ENCODE data around the gene POP4. TPM values are rescaled to one million over a fixed set of nuclear protein-coding genes. Genes with fewer than 3 reads are reported as not detected.

Gene POP4
- total RNA-seq, 1 experiment from 2014 or later: 75.0 TPM

- Histone ChIP-seq H3K4me1 (peaks cover 23% of the 10 kb centered on the region), H3K27me3 (replicated peaks; ENCODE audit: control insufficient read depth, insufficient read depth, low read length) (no peaks in the 10 kb centered on the region), H3K4me3 (ENCODE audit: low read depth, low read length) (no peak overlapping the region), H3K36me3 (ENCODE audit: control insufficient read depth, insufficient read depth, low read length) (no peaks in the 10 kb centered on the region), H3K9me3 (peaks cover 5% of the 10 kb centered on the region)
- Mint-ChIP-seq H3K9me3 (ENCODE audit: unreplicated experiment) (no peaks in the 10 kb centered on the region), H3K27me3 (ENCODE audit: insufficient read depth, unreplicated experiment) (peaks cover 7% of the 10 kb centered on the region), H3K4me3 (ENCODE audit: unreplicated experiment) (no peak overlapping the region), H3K27ac (ENCODE audit: unreplicated experiment) (no peak overlapping the region), H3K36me3 (ENCODE audit: insufficient read depth, unreplicated experiment) (no peaks in the 10 kb centered on the region), H3K4me1 (ENCODE audit: low read depth, unreplicated experiment) (peaks cover 7% of the 10 kb centered on the region)
- ChIA-PET POLR2A (no interaction called here), CTCF (no interaction called here)
- DNase-seq: no peak
- no peak for TF ChIP-seq CTCF (IDR thresholded peaks at IDR 0.05; ENCODE audit: insufficient read depth in 1 of 2, low read depth in 1 of 2, low read length in 1 of 2, severe bottlenecking in 1 of 2, unreplicated experiment in 1 of 2)
- no TSS peak for BruUV-seq (replicated peaks)
- intact Hi-C loops (cut with micrococcal nuclease; ENCODE audit: unreplicated experiment): no loop called here
These were observed 52.3 kb downstream of the POP4 start for GRCh38 chr19:29658221-29658991.

DNA sequence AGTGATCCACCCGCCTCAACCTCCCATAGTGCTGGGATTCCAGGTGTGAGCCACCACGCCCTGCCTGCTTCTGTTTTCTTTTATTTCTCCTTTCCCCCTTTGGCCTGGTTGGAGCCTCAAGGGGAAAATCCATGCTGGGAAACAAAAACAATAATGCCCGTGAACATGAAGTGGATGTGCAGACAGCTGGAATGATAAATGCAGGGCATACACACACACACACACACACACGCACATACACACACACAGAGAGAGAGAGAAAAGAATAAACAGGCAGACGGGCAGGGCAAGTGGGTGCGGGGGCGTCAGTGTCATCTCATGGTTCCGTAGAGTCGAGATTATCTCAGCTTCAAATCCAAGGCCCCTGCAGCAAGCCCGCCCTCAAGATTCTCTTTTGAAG, 54.8 kb downstream of the POP4 start:
- Histone ChIP-seq H3K9me3 (no peaks in the 10 kb centered on the region), H3K27me3 (replicated peaks; ENCODE audit: control insufficient read depth, insufficient read depth, low read length) (no peaks in the 10 kb centered on the region), H3K4me1 (peaks cover 23% of the 10 kb centered on the region), H3K4me3 (ENCODE audit: low read depth, low read length) (no peak overlapping the region), H3K36me3 (ENCODE audit: control insufficient read depth, insufficient read depth, low read length) (no peaks in the 10 kb centered on the region)
- no peak overlapping the region for H3K27ac Mint-ChIP-seq (ENCODE audit: unreplicated experiment)
- no peaks in the 10 kb centered on the region for H3K9me3 Mint-ChIP-seq (ENCODE audit: unreplicated experiment)
- DNase-seq: no peak
- TF ChIP-seq CTCF (IDR thresholded peaks at IDR 0.05; ENCODE audit: insufficient read depth in 1 of 2, low read depth in 1 of 2, low read length in 1 of 2, severe bottlenecking in 1 of 2, unreplicated experiment in 1 of 2): no peak
- no TSS peak for BruUV-seq (replicated peaks)
- CTCF ChIA-PET: interaction anchor here (1.1 kb wide), 1 partner anchor 21 kb away, joined by 3 read pairs; no protein-coding TSS in a partner anchor
- intact Hi-C loops (cut with micrococcal nuclease; ENCODE audit: unreplicated experiment): no loop called here
- POLR2A ChIA-PET: interaction anchor here (0.7 kb wide), 1 partner anchor 212 kb away, joined by 3 read pairs; no protein-coding TSS in a partner anchor
- H3K36me3 Mint-ChIP-seq (ENCODE audit: insufficient read depth, unreplicated experiment): no peaks in the 10 kb centered on the region
- no peak overlapping the region for H3K4me3 Mint-ChIP-seq (ENCODE audit: unreplicated experiment)
- no peaks in the 10 kb centered on the region for H3K27me3 Mint-ChIP-seq (ENCODE audit: insufficient read depth, unreplicated experiment)
- peaks cover 7% of the 10 kb centered on the region for H3K4me1 Mint-ChIP-seq (ENCODE audit: low read depth, unreplicated experiment)

- no peak for DNase-seq
- H3K9me3 ChIP-seq: no peaks in the 10 kb centered on the region
- H3K4me3 Mint-ChIP-seq (ENCODE audit: unreplicated experiment): no peak overlapping the region
- peaks cover 13% of the 10 kb centered on the region for H3K4me1 Mint-ChIP-seq (ENCODE audit: low read depth, unreplicated experiment)
- H3K27me3 ChIP-seq (replicated peaks; ENCODE audit: control insufficient read depth, insufficient read depth, low read length): no peaks in the 10 kb centered on the region
- ChIA-PET CTCF (no interaction called here), POLR2A (interaction anchor here (1.5 kb wide), 1 partner anchor 56 kb away, joined by 5 read pairs; the partner anchor contains the start of gene POP4)
- H3K4me3 ChIP-seq (ENCODE audit: low read depth, low read length): no peak overlapping the region
- H3K4me1 ChIP-seq: peaks cover 23% of the 10 kb centered on the region
- intact Hi-C loops (cut with micrococcal nuclease; ENCODE audit: unreplicated experiment): loop anchor here (2.0 kb wide), 1 partner anchor 51 kb away; no protein-coding TSS in a partner anchor
- H3K36me3 ChIP-seq (ENCODE audit: control insufficient read depth, insufficient read depth, low read length): no peaks in the 10 kb centered on the region
- no peaks in the 10 kb centered on the region for H3K9me3 Mint-ChIP-seq (ENCODE audit: unreplicated experiment)
- no TSS peak for BruUV-seq (replicated peaks)
- no peaks in the 10 kb centered on the region for H3K36me3 Mint-ChIP-seq (ENCODE audit: insufficient read depth, unreplicated experiment)
- H3K27me3 Mint-ChIP-seq (ENCODE audit: insufficient read depth, unreplicated experiment): no peaks in the 10 kb centered on the region
- TF ChIP-seq CTCF (IDR thresholded peaks at IDR 0.05; ENCODE audit: insufficient read depth in 1 of 2, low read depth in 1 of 2, low read length in 1 of 2, severe bottlenecking in 1 of 2, unreplicated experiment in 1 of 2): no peak
- no peak overlapping the region for H3K27ac Mint-ChIP-seq (ENCODE audit: unreplicated experiment)
These were observed 56.2 kb downstream of the POP4 start for GRCh38 chr19:29662278-29662603.
